ENCODE data around the gene CTIF. TPM values are rescaled to one million over a fixed set of nuclear protein-coding genes. Genes with fewer than 3 reads are reported as not detected.

The CTIF gene
- total RNA-seq, 1 donor from 2014 or later = 54.8 TPM

GRCh38 chr18:48776156-48776555, 237.3 kb downstream of the CTIF start:
- no peak for TF ChIP-seq CTCF (IDR thresholded peaks at IDR 0.05)
- Histone ChIP-seq H3K4me3 (no peak overlapping the region), H3K27me3 (ENCODE audit: low read depth) (no peaks in the 10 kb centered on the region), H3K4me1 (peaks cover 49% of the 10 kb centered on the region), H3K9me3 (no peaks in the 10 kb centered on the region), H3K36me3 (no peaks in the 10 kb centered on the region), H3K27ac (no peak overlapping the region)
- intact Hi-C loops (cut with DNase I) = no loop called here
- no peak for ATAC-seq
- DNase-seq = peak; percentile 39

DNA sequence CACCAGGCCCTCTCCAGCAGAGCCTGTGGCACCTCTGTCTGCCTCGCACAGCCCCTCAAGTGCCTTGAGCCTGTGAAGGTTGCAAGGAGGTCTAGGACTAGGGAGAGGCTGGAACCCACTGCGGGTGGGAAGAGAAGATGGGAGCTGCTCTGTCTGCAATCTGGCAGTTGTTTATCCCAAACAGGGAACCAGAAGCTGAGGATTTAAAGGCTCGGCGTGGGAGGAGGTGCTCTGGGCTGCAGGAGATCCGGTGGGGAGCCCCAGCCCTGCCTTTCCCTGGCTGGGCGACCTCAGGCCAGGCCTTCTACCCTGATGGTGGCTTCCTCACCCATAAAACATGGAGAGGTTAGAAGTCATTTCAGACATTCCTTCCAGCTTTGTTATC, 237.8 kb downstream of the CTIF start:
- H3K4me3 ChIP-seq = no peak overlapping the region
- H3K36me3 ChIP-seq = no peaks in the 10 kb centered on the region
- DNase-seq (peak; percentile 25), ATAC-seq (no peak)
- H3K27me3 ChIP-seq (ENCODE audit: low read depth) = no peaks in the 10 kb centered on the region
- no peaks in the 10 kb centered on the region for H3K9me3 ChIP-seq
- TF ChIP-seq CTCF (IDR thresholded peaks at IDR 0.05) = no peak
- intact Hi-C loops (cut with DNase I) = no loop called here
- H3K4me1 ChIP-seq = peaks cover 53% of the 10 kb centered on the region
- H3K27ac ChIP-seq = peak overlapping the region; percentile 49

DNA sequence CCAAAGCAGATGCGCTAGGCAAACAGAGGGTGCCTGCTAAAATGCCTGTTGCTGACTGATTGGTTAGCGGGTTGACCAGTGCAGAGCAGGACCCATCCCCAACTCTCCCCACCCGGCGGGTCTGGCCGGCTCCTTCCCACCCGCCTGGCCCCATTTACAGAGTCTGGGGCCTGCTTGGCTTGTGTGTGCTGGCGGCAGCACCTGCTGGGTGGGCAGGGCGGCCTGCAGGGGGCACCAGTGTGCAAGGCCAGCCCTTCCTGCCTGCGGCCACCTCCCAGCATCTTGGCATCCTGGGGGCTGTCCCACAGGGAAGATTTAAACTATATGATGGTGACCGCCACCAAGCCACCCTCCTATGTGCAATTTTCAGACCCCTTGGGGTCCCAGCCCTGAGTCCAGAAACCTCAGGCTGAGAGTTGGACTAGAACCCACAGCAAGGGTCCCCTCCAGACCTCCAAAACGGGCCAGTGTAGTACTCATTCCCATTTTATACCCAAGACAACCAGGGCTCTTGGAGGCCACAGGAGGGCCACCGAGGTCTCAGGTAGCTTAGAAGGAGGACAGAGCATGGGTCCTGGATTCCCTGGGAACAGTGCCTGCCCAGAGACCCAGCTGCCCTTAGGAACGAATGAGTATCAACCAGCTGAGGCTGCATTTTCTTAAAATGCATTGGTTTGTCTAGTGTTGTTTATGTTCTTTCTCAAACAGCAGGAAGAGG, 238.4 kb downstream of the CTIF start:
- ATAC-seq (peak; percentile 68 to 75), DNase-seq (peak; percentile 77)
- intact Hi-C loops (cut with DNase I) = no loop called here
- H3K36me3 ChIP-seq = no peaks in the 10 kb centered on the region
- no peaks in the 10 kb centered on the region for H3K27me3 ChIP-seq (ENCODE audit: low read depth)
- H3K4me1 ChIP-seq = peaks cover 59% of the 10 kb centered on the region
- TF ChIP-seq CTCF (IDR thresholded peaks at IDR 0.05) = peak; percentile 93
- peak overlapping the region; percentile 49 for H3K27ac ChIP-seq
- H3K9me3 ChIP-seq = no peaks in the 10 kb centered on the region
- H3K4me3 ChIP-seq = no peak overlapping the region

DNA sequence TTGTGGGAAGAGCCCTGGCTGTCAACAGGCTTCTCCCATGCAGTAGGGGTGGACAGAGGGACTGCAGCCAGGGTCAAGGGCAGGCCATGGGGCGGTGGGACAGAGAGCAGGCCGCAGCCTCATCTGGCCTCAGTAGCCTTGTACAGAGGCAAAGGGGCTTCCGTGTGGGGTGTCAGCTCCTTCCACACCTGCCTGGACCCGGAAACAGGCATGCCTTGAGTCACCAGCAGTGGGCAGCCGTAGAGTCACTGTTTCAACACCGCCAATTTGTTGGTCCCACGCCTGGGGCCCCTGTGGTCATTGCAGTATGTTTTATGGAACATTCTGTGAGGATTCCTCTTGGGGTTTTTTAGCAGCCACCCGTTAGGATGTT, 238.9 kb downstream of the CTIF start:
- Histone ChIP-seq H3K4me3 (no peak overlapping the region), H3K9me3 (no peaks in the 10 kb centered on the region), H3K4me1 (peaks cover 64% of the 10 kb centered on the region), H3K27me3 (ENCODE audit: low read depth) (no peaks in the 10 kb centered on the region), H3K27ac (peak overlapping the region; percentile 49), H3K36me3 (no peaks in the 10 kb centered on the region)
- ATAC-seq (no peak), DNase-seq (peak; percentile 51)
- intact Hi-C loops (cut with DNase I) = no loop called here
- no peak for TF ChIP-seq CTCF (IDR thresholded peaks at IDR 0.05)

DNA sequence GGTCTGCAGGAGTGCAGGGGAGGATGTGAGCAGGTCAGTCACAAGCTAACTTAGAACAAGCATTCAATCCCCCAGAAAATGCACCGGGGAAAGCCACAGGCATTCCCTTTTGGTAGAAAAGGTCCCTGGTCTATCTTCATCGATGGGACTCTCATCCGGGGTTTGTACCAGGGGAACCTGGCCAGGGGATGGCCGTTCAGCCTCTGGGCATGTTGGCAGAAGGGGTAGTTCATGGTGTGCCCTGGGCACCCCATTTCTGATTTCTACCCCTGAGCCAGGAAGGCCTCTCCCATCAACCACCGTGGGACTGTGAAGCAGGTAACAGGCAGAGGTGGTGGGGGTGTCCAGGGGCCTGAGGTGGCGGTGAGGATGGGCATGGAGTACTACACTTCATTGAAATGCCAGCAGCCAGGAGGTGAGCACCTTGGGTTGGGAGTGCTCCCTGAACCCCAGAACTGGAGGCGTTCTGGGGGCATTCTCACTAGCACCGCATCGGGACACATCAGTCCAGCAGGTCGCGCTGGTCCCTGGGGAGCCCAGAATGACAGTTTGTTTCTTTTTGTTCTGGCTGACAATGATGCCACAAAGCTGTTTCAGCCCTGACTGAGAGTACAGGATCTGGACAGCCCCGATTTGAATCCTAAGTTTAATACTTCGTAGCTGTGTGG, 239.6 kb downstream of the CTIF start:
- Histone ChIP-seq H3K4me3 (no peak overlapping the region), H3K27ac (peak overlapping the region; percentile 49), H3K4me1 (peaks cover 72% of the 10 kb centered on the region), H3K36me3 (no peaks in the 10 kb centered on the region), H3K27me3 (ENCODE audit: low read depth) (no peaks in the 10 kb centered on the region), H3K9me3 (no peaks in the 10 kb centered on the region)
- intact Hi-C loops (cut with DNase I) = no loop called here
- ATAC-seq (no peak), DNase-seq (peak; percentile 35)
- TF ChIP-seq CTCF (IDR thresholded peaks at IDR 0.05) = no peak
